Stomach (tissue), 4 donors: ENCODE results near the gene CA6.

Experiments
- CTCF ChIP-seq, 7 experiments: fragments of 450-650 bp in 4 of 7; fragments of 200-600 bp in 3 of 7; sonication (generic) in 3 of 7; IDR thresholded peaks; one replicate each; pipeline ENCODE4 v1.5.1; 2016 to 2019; ENCODE audit warnings: antibody characterized with exemption in 7 of 7, control low read depth in 2 of 7, mild to moderate bottlenecking in 1 of 7
- EP300 ChIP-seq: sonication (generic); formaldehyde crosslinking; IDR thresholded peaks from one replicate; pipeline ENCODE4 v1.6.1; 2017; ENCODE audit warnings: antibody characterized with exemption
- POLR2A ChIP-seq, 4 donors: fragments of 450-650 bp; IDR thresholded peaks; one replicate each; pipeline ENCODE4 v1.6.1; 2016; ENCODE audit warnings: antibody characterized with exemption in 4 of 4, control low read depth in 2 of 4, mild to moderate bottlenecking in 1 of 4, moderate library complexity in 1 of 4

- TF ChIP-seq CTCF (IDR thresholded peaks at IDR 0.05) (no peak), EP300 (no peak), POLR2A (IDR thresholded peaks at IDR 0.05) (no peak)
These were observed 59.7 kb downstream of the CA6 start for GRCh38 chr1:9005395-9005708.
